H9 (cell line): ENCODE data around the gene CSTPP1. TPM values are rescaled to one million over a fixed set of nuclear protein-coding genes. Genes with fewer than 3 reads are reported as not detected.

Experiments
- DNase-seq: peaks from one replicate; pipeline ENCODE4 v3.0.0-alpha.2; 2017
- H2AFZ ChIP-seq: one replicate; pipeline ENCODE4 v1.6.1; 2013; ENCODE audit warnings: mild to moderate bottlenecking, low read length, control low read depth, moderate library complexity
- H2AK5ac ChIP-seq: 2 replicates; pipeline ENCODE4 v1.6.1; 2013; ENCODE audit warnings: low read length, control low read depth, mixed read lengths; ENCODE audit not compliant: insufficient read length
- H2BK120ac ChIP-seq: one replicate; pipeline ENCODE4 v1.6.1; 2013; ENCODE audit warnings: low read depth, mild to moderate bottlenecking, low read length, control low read depth, inconsistent platforms; ENCODE audit not compliant: poor library complexity, severe bottlenecking
- H2BK12ac ChIP-seq: 2 replicates; pipeline ENCODE4 v1.6.1; 2013; ENCODE audit warnings: low read length, control low read depth, mixed read lengths, low read depth; ENCODE audit not compliant: insufficient read length
- H2BK15ac ChIP-seq: 2 replicates; pipeline ENCODE4 v1.6.1; 2013; ENCODE audit warnings: low read depth, low read length, control low read depth
- H2BK20ac ChIP-seq: one replicate; pipeline ENCODE4 v1.6.1; 2013; ENCODE audit warnings: low read depth, mild to moderate bottlenecking, low read length, control low read depth, inconsistent platforms; ENCODE audit not compliant: poor library complexity, severe bottlenecking
- H2BK5ac ChIP-seq: 2 replicates; pipeline ENCODE4 v1.6.1; 2013; ENCODE audit warnings: low read length, control low read depth, mixed read lengths; ENCODE audit not compliant: insufficient read length
- H3K14ac ChIP-seq: 2 replicates; pipeline ENCODE4 v1.6.1; 2013; ENCODE audit warnings: low read length, control low read depth; ENCODE audit not compliant: insufficient read depth
- H3K18ac ChIP-seq: 2 replicates; pipeline ENCODE4 v1.6.1; 2013; ENCODE audit warnings: low read depth, mild to moderate bottlenecking, mixed read lengths, low read length, control low read depth; ENCODE audit not compliant: insufficient read length
- H3K23ac ChIP-seq: 2 replicates; pipeline ENCODE4 v1.6.1; 2013; ENCODE audit warnings: low read length, control low read depth, mixed read lengths, low read depth; ENCODE audit not compliant: insufficient read length
- H3K23me2 ChIP-seq: 2 replicates; pipeline ENCODE4 v1.6.1; 2013; ENCODE audit warnings: low read depth, mild to moderate bottlenecking, mixed read lengths, low read length, control low read depth; ENCODE audit not compliant: insufficient read length, poor library complexity, severe bottlenecking
- H3K27ac ChIP-seq: 2 replicates; pipeline ENCODE4 v1.5.1; 2013; ENCODE audit warnings: low read length, control low read depth, mixed read lengths, low read depth; ENCODE audit not compliant: insufficient read length
- H3K27me3 ChIP-seq: 2 replicates; pipeline ENCODE4 v1.6.1; 2013; ENCODE audit warnings: low read length, control low read depth, inconsistent platforms; ENCODE audit not compliant: insufficient read depth
- H3K4ac ChIP-seq: 2 replicates; pipeline ENCODE4 v1.6.1; 2013; ENCODE audit warnings: low read depth, mild to moderate bottlenecking, control low read depth, inconsistent platforms, low read length, moderate library complexity
- H3K4me1 ChIP-seq: 2 replicates; pipeline ENCODE4 v1.6.1; 2013; ENCODE audit warnings: low read length, control low read depth, inconsistent platforms; ENCODE audit not compliant: insufficient read depth
- H3K4me2 ChIP-seq: 2 replicates; pipeline ENCODE4 v1.6.1; 2013; ENCODE audit warnings: low read length, control low read depth, mixed read lengths; ENCODE audit not compliant: insufficient read length, insufficient read depth
- H3K56ac ChIP-seq: 2 replicates; pipeline ENCODE4 v1.6.1; 2013; ENCODE audit warnings: low read depth, mild to moderate bottlenecking, mixed read lengths, low read length, control low read depth; ENCODE audit not compliant: insufficient read length
- H3K79me1 ChIP-seq: 2 replicates; pipeline ENCODE4 v1.6.1; 2013; ENCODE audit warnings: low read depth, mild to moderate bottlenecking, moderate library complexity, low read length, control low read depth, inconsistent platforms; ENCODE audit not compliant: insufficient read depth, poor library complexity, severe bottlenecking
- H3K79me2 ChIP-seq: 2 replicates; pipeline ENCODE4 v1.6.1; 2013; ENCODE audit warnings: low read length, control low read depth, inconsistent platforms; ENCODE audit not compliant: insufficient read depth
- H3K9ac ChIP-seq: 2 replicates; pipeline ENCODE4 v1.6.1; 2013; ENCODE audit warnings: low read length, control low read depth, mixed read lengths; ENCODE audit not compliant: insufficient read length; ENCODE audit errors: extremely low read depth
- H3K9me3 ChIP-seq: one replicate; pipeline ENCODE4 v1.6.1; 2013; ENCODE audit warnings: low read depth, low read length, inconsistent platforms; ENCODE audit not compliant: control insufficient read depth
- H3T11ph ChIP-seq: one replicate; pipeline ENCODE4 v1.6.1; 2013; ENCODE audit warnings: mild to moderate bottlenecking, low read length, control low read depth, inconsistent platforms
- H4K20me1 ChIP-seq: one replicate; pipeline ENCODE4 v1.6.1; 2013; ENCODE audit not compliant: control insufficient read depth, insufficient read length, insufficient read depth
- H4K5ac ChIP-seq: 2 replicates; pipeline ENCODE4 v1.6.1; 2013; ENCODE audit warnings: low read depth, mild to moderate bottlenecking, mixed read lengths, low read length, control low read depth; ENCODE audit not compliant: insufficient read length
- H4K8ac ChIP-seq: replicated peaks from 2 replicates; pipeline ENCODE4 v1.6.1; 2013; ENCODE audit warnings: low read length, control low read depth, mixed read lengths, low read depth; ENCODE audit not compliant: insufficient read length
- H4K91ac ChIP-seq: 2 replicates; pipeline ENCODE4 v1.6.1; 2013; ENCODE audit warnings: low read depth, mild to moderate bottlenecking, moderate library complexity, mixed read lengths, low read length, control low read depth; ENCODE audit not compliant: insufficient read length
- H3K27ac Mint-ChIP-seq, 3 experiments: 2 replicates in 2 of 3; 3 replicates in 1 of 3; pipeline ENCODE4 v1.8.0; 2020 to 2021; ENCODE audit warnings: mixed read lengths in 3 of 3, mild to moderate bottlenecking in 1 of 3, moderate library complexity in 1 of 3
- H3K27me3 Mint-ChIP-seq: 2 replicates; pipeline ENCODE4 v1.8.0; 2021; ENCODE audit warnings: low read depth, mild to moderate bottlenecking, moderate library complexity, mixed read lengths
- H3K36me3 Mint-ChIP-seq, 3 experiments: 2 replicates in 2 of 3; 3 replicates in 1 of 3; pipeline ENCODE4 v1.8.0; 2020 to 2021; ENCODE audit warnings: low read depth in 3 of 3, mixed read lengths in 3 of 3; ENCODE audit not compliant: insufficient read depth in 1 of 3
- H3K4me1 Mint-ChIP-seq, 2 experiments: 2 replicates each; pipeline ENCODE4 v1.8.0; 2020; ENCODE audit warnings: mixed read lengths in 2 of 2
- H3K4me3 Mint-ChIP-seq, 2 experiments: 2 replicates in 1 of 2; 3 replicates in 1 of 2; pipeline ENCODE4 v1.8.0; 2020 to 2021; ENCODE audit warnings: mild to moderate bottlenecking in 2 of 2, mixed read lengths in 2 of 2, moderate library complexity in 1 of 2
- H3K9me3 Mint-ChIP-seq, 2 experiments: 2 replicates in 1 of 2; 3 replicates in 1 of 2; pipeline ENCODE4 v1.8.0; 2020; ENCODE audit warnings: mild to moderate bottlenecking in 2 of 2, mixed read lengths in 2 of 2, moderate library complexity in 1 of 2
- WGBS: extraction: QIAGEN DNeasy Blood & Tissue Kit; methylation state at CpG from one replicate; pipeline ENCODE4 v1.1.7; 2013; ENCODE audit warnings: missing lambda C conversion rate, low lambda C conversion rate, mixed read lengths; ENCODE audit not compliant: insufficient read length; ENCODE audit errors: extremely low coverage; 5-methylcytosine and 5-hydroxymethylcytosine counted together
- total RNA-seq: library from RNA; stranded (reverse); gene quantifications from 2 replicates; pipeline ENCODE4 v1.2.1, GENCODE V29; 2021
- TF ChIP-seq, protein P1 (sequence below): fragments of 200-600 bp; sonication (generic); conservative IDR thresholded peaks from 3 replicates; pipeline ENCODE4 v1.8.0; 2021; ENCODE audit warnings: antibody characterized with exemption, mild to moderate bottlenecking

The CSTPP1 gene
- total RNA-seq, 1 experiment from 2014 or later, result 21.2 TPM

DNA sequence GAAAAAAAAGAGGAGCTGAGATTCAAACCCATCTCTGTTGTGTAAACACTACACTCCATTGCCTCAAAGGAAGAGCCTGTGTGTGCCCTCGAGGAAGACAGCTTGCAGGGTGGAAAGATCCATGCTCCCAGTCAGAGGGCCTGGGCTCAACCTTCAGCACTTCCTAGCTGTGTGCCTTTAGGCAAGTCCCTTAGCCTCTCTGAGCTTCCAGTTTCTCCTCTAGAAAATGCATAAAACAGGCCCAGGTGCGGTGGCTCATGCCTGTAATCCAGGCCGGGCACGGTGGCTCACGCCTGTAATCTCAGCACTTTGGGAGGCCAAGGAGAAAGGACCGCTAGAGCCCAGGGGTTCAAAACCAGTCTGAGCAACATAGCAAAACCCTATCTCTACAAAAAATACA is 244.7 kb downstream of the CSTPP1 start:
- Histone ChIP-seq H3K9me3 (no peaks in the 10 kb centered on the region), H3K79me2 (peaks cover 2% of the 10 kb centered on the region; the same call in 1 of the 2 replicates), H3T11ph (no peak overlapping the region), H3K23me2 (peaks cover under 1% of the 10 kb centered on the region), H2AK5ac (no peak overlapping the region), H3K23ac (no peak overlapping the region), H2BK5ac (no peak overlapping the region), H3K27ac (no peak overlapping the region), H3K4me2 (no peak overlapping the region), H2BK20ac (no peak overlapping the region), H3K27me3 (no peaks in the 10 kb centered on the region), H4K91ac (no peak overlapping the region), H2BK120ac (no peak overlapping the region), H4K8ac (no peak overlapping the region), H2BK15ac (no peak overlapping the region), H2AFZ (no peak overlapping the region), H3K9ac (no peak overlapping the region), H3K18ac (no peak overlapping the region), H4K5ac (no peak overlapping the region), H2BK12ac (no peak overlapping the region), H3K4me1 (no peaks in the 10 kb centered on the region), H4K20me1 (no peaks in the 10 kb centered on the region), H3K56ac (no peak overlapping the region), H3K79me1 (no peaks in the 10 kb centered on the region), H3K14ac (no peak overlapping the region), H3K4ac (no peak overlapping the region)
- peaks cover 20% of the 10 kb centered on the region in 2 experiments for H3K4me1 Mint-ChIP-seq
- DNase-seq, result no peak
- TF ChIP-seq, protein P1, sequence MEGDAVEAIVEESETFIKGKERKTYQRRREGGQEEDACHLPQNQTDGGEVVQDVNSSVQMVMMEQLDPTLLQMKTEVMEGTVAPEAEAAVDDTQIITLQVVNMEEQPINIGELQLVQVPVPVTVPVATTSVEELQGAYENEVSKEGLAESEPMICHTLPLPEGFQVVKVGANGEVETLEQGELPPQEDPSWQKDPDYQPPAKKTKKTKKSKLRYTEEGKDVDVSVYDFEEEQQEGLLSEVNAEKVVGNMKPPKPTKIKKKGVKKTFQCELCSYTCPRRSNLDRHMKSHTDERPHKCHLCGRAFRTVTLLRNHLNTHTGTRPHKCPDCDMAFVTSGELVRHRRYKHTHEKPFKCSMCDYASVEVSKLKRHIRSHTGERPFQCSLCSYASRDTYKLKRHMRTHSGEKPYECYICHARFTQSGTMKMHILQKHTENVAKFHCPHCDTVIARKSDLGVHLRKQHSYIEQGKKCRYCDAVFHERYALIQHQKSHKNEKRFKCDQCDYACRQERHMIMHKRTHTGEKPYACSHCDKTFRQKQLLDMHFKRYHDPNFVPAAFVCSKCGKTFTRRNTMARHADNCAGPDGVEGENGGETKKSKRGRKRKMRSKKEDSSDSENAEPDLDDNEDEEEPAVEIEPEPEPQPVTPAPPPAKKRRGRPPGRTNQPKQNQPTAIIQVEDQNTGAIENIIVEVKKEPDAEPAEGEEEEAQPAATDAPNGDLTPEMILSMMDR, result no peak
- no peak overlapping the region for H3K4me3 Mint-ChIP-seq
- no peaks in the 10 kb centered on the region for H3K27me3 Mint-ChIP-seq
- no peak overlapping the region for H3K27ac Mint-ChIP-seq
- no CpG with 5 or more reads among the region's 6 CpGs for WGBS
- peaks cover 2 to 17% (median 15%) of the 10 kb centered on the region in 3 experiments; a peak in 5 of 7 replicates for H3K36me3 Mint-ChIP-seq
- no peaks in the 10 kb centered on the region for H3K9me3 Mint-ChIP-seq
